MCF 10A (cell line): ENCODE data around the gene AIFM1. TPM values are rescaled to one million over a fixed set of nuclear protein-coding genes. Genes with fewer than 3 reads are reported as not detected.

Source experiments
- BruUV-seq: library from RNA; stranded (reverse); fragments of 400-500 nt; replicated peaks from 2 replicates; lab custom pipeline; 2021; lab: Mats Ljungman, UMichigan
- CTCF ChIA-PET: fragments of 300-600 bp; sonication (Branson Sonifier 250); formaldehyde crosslinking; extraction: SDS; loops from one replicate; lab custom pipeline; 2021; ENCODE audit warnings: antibody characterized with exemption, inconsistent platforms; lab: Yijun Ruan, JAX
- POLR2A ChIA-PET: fragments of 300-600, 350-650 bp; sonication (Branson Sonifier 250); formaldehyde crosslinking; extraction: SDS; loops from one replicate; lab custom pipeline; 2020; ENCODE audit warnings: antibody characterized with exemption, inconsistent platforms; lab: Yijun Ruan, JAX
- DNase-seq: peaks from one replicate; pipeline ENCODE4 v3.0.0-alpha.2; 2018; ENCODE audit not compliant: unreplicated experiment
- H3K27ac Mint-ChIP-seq: one replicate; pipeline ENCODE4 v1.8.0; 2022; ENCODE audit warnings: mild to moderate bottlenecking, low read depth, mixed read lengths; ENCODE audit not compliant: unreplicated experiment
- H3K27me3 Mint-ChIP-seq: one replicate; pipeline ENCODE4 v1.8.0; 2022; ENCODE audit warnings: mixed read lengths; ENCODE audit not compliant: insufficient read depth, unreplicated experiment
- H3K36me3 Mint-ChIP-seq: one replicate; pipeline ENCODE4 v1.8.0; 2022; ENCODE audit warnings: mild to moderate bottlenecking, moderate library complexity, mixed read lengths; ENCODE audit not compliant: insufficient read depth, unreplicated experiment
- H3K4me1 Mint-ChIP-seq: one replicate; pipeline ENCODE4 v1.8.0; 2022; ENCODE audit warnings: mixed read lengths; ENCODE audit not compliant: insufficient read depth, unreplicated experiment
- H3K4me3 Mint-ChIP-seq: one replicate; pipeline ENCODE4 v1.8.0; 2022; ENCODE audit warnings: mild to moderate bottlenecking, moderate library complexity, mixed read lengths; ENCODE audit not compliant: unreplicated experiment
- H3K9me3 Mint-ChIP-seq: one replicate; pipeline ENCODE4 v1.8.0; 2022; ENCODE audit warnings: mixed read lengths; ENCODE audit not compliant: unreplicated experiment
- intact Hi-C: fragments of 100-400 bp; cut with micrococcal nuclease; formaldehyde crosslinking; loops from 2 replicates; pipeline ENCODE4 v1.14.1; 2022
- total RNA-seq: library from RNA; stranded (reverse); gene quantifications from 2 replicates; pipeline ENCODE4 v1.2.3, GENCODE V29; 2022
- TF ChIP-seq, protein P1 (sequence below): fragments of 200-600 bp; IDR thresholded peaks from one replicate; pipeline ENCODE4 v1.8.0; 2022; ENCODE audit warnings: antibody characterized with exemption, mild to moderate bottlenecking; ENCODE audit not compliant: unreplicated experiment

AIFM1 gene
- total RNA-seq, 1 experiment from 2014 or later: 43.2 TPM

DNA sequence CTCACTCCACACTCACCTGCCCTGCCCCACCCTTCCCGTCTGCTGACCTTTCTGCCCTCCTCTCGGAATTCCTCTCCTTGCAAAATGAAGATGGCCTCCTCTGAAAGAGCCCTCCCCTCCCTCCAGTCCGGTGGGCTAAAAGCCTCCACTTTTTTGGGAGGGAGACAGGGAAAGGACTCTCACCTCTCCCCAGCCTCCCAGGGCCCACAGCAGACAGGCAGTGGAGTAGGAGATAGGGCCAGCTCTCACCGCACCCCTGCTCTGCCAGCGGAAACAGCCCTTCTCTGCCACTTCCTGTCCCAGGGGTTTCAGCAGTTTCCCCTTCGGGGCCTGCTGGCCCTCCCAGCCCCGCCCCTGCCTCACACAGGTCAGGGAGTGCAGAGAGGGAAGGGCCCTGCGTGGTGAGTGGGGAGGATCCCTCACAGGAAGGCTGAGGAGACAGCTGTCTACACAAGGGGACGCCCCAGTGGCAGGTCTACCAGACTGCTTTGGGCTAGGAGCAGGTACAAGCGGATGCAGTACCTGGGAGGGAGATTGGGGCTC lies 73.6 kb downstream of the AIFM1 start:
- Mint-ChIP-seq H3K27ac (no peak overlapping the region), H3K4me3 (no peak overlapping the region), H3K36me3 (peaks cover 7% of the 10 kb centered on the region), H3K27me3 (no peaks in the 10 kb centered on the region), H3K9me3 (no peaks in the 10 kb centered on the region), H3K4me1 (no peaks in the 10 kb centered on the region)
- BruUV-seq: no TSS peak
- ChIA-PET POLR2A (interaction anchor here (0.8 kb wide), 1 partner anchor 11 kb away, joined by 3 read pairs; no protein-coding TSS in a partner anchor), CTCF (interaction anchor here (0.6 to 1.0 kb wide), 3 partner anchors 13 to 31 kb away, joined by 3 to 5 read pairs (median 3); no protein-coding TSS in a partner anchor)
- DNase-seq: no peak
- intact Hi-C loops: no loop called here
- TF ChIP-seq, protein P1, sequence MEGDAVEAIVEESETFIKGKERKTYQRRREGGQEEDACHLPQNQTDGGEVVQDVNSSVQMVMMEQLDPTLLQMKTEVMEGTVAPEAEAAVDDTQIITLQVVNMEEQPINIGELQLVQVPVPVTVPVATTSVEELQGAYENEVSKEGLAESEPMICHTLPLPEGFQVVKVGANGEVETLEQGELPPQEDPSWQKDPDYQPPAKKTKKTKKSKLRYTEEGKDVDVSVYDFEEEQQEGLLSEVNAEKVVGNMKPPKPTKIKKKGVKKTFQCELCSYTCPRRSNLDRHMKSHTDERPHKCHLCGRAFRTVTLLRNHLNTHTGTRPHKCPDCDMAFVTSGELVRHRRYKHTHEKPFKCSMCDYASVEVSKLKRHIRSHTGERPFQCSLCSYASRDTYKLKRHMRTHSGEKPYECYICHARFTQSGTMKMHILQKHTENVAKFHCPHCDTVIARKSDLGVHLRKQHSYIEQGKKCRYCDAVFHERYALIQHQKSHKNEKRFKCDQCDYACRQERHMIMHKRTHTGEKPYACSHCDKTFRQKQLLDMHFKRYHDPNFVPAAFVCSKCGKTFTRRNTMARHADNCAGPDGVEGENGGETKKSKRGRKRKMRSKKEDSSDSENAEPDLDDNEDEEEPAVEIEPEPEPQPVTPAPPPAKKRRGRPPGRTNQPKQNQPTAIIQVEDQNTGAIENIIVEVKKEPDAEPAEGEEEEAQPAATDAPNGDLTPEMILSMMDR: no peak

GRCh38 chrX:130090364-130090763 lies 75.3 kb downstream of the AIFM1 start:
- Mint-ChIP-seq H3K27me3 (no peaks in the 10 kb centered on the region), H3K27ac (no peak overlapping the region), H3K4me1 (no peaks in the 10 kb centered on the region), H3K9me3 (no peaks in the 10 kb centered on the region), H3K36me3 (peaks cover 14% of the 10 kb centered on the region), H3K4me3 (no peak overlapping the region)
- POLR2A ChIA-PET: no interaction called here
- intact Hi-C loops: no loop called here
- no peak for DNase-seq
- TF ChIP-seq, protein P1: no peak
- BruUV-seq: no TSS peak
- CTCF ChIA-PET: interaction anchor here (1.0 to 1.2 kb wide), 2 partner anchors 10 to 31 kb away, joined by 3 to 5 read pairs; no protein-coding TSS in a partner anchor

- TF ChIP-seq, protein P1: no peak
- no peaks in the 10 kb centered on the region for H3K4me1 Mint-ChIP-seq
- H3K9me3 Mint-ChIP-seq: no peaks in the 10 kb centered on the region
- H3K36me3 Mint-ChIP-seq: peaks cover 9% of the 10 kb centered on the region
- H3K4me3 Mint-ChIP-seq: no peak overlapping the region
- no peak for DNase-seq
- intact Hi-C loops: no loop called here
- no TSS peak for BruUV-seq
- ChIA-PET CTCF (interaction anchor here (0.6 to 1.2 kb wide), 6 partner anchors 8 to 105 kb away, joined by 3 to 5 read pairs (median 3); no protein-coding TSS in a partner anchor), POLR2A (no interaction called here)
- no peaks in the 10 kb centered on the region for H3K27me3 Mint-ChIP-seq
- H3K27ac Mint-ChIP-seq: no peak overlapping the region
Observed at GRCh38 chrX:130086447-130087206, 79.0 kb downstream of the AIFM1 start.
